Activated T-cell treated with anti-CD3 and anti-CD28 coated beads, Interleukin-2, amount 50 U/mL, for 4 hours (primary cell): ENCODE results near the gene IKZF1. TPM values are rescaled to one million over a fixed set of nuclear protein-coding genes. Genes with fewer than 3 reads are reported as not detected.

Source experiments
- ATAC-seq, 2 donors: fragments of 200-7000 bp; cut with Tn5 transposase; one replicate each; pipeline ENCODE4 v1.10.0; 2021
- DNase-seq: peaks from one replicate; pipeline ENCODE4 v3.0.0-alpha.2; 2020
- H3K27me3 Mint-ChIP-seq: one replicate; pipeline ENCODE4 v1.8.0; 2021; ENCODE audit warnings: low read depth, mixed read lengths
- H3K36me3 Mint-ChIP-seq: one replicate; pipeline ENCODE4 v1.8.0; 2022; ENCODE audit warnings: mixed read lengths; ENCODE audit not compliant: insufficient read depth
- H3K4me1 Mint-ChIP-seq: one replicate; pipeline ENCODE4 v1.8.0; 2021; ENCODE audit warnings: low read depth, mixed read lengths
- H3K4me3 Mint-ChIP-seq: one replicate; pipeline ENCODE4 v1.8.0; 2021; ENCODE audit warnings: mild to moderate bottlenecking, moderate library complexity, mixed read lengths
- H3K9me3 Mint-ChIP-seq: one replicate; pipeline ENCODE4 v1.8.0; 2021; ENCODE audit warnings: mixed read lengths
- total RNA-seq, 3 donors: library from RNA; stranded (reverse); gene quantifications; one replicate each; pipeline ENCODE4 v1.2.1, GENCODE V29; 2021

Gene IKZF1
- total RNA-seq, 3 donors from 2014 or later: 168 to 229 (median 228) TPM

GRCh38 chr7:50393076-50393475, 88.6 kb downstream of the IKZF1 start:
- DNase-seq (peak; percentile 44), ATAC-seq (peak; percentile 66 to 72)
- H3K27me3 Mint-ChIP-seq: no peaks in the 10 kb centered on the region
- peaks cover 92% of the 10 kb centered on the region for H3K4me1 Mint-ChIP-seq
- H3K4me3 Mint-ChIP-seq: peak overlapping the region; percentile 39
- peaks cover 66% of the 10 kb centered on the region for H3K36me3 Mint-ChIP-seq
- peaks cover 5% of the 10 kb centered on the region for H3K9me3 Mint-ChIP-seq

- DNase-seq (peak; percentile 35), ATAC-seq (no peak)
- H3K4me1 Mint-ChIP-seq: peaks cover 92% of the 10 kb centered on the region
- peak overlapping the region; percentile 39 for H3K4me3 Mint-ChIP-seq
- peaks cover 5% of the 10 kb centered on the region for H3K9me3 Mint-ChIP-seq
- peaks cover 68% of the 10 kb centered on the region for H3K36me3 Mint-ChIP-seq
- H3K27me3 Mint-ChIP-seq: no peaks in the 10 kb centered on the region
These were observed 89.2 kb downstream of the IKZF1 start for GRCh38 chr7:50393547-50394252.

GRCh38 chr7:50394315-50394714, 89.8 kb downstream of the IKZF1 start:
- peaks cover 66% of the 10 kb centered on the region for H3K36me3 Mint-ChIP-seq
- peaks cover 5% of the 10 kb centered on the region for H3K9me3 Mint-ChIP-seq
- H3K4me3 Mint-ChIP-seq: no peak overlapping the region
- ATAC-seq (no peak), DNase-seq (no peak)
- peaks cover 88% of the 10 kb centered on the region for H3K4me1 Mint-ChIP-seq
- no peaks in the 10 kb centered on the region for H3K27me3 Mint-ChIP-seq

- ATAC-seq (peak; percentile 55), DNase-seq (no peak)
- peaks cover 77% of the 10 kb centered on the region for H3K4me1 Mint-ChIP-seq
- peak overlapping the region; percentile 49 for H3K4me3 Mint-ChIP-seq
- peaks cover 5% of the 10 kb centered on the region for H3K9me3 Mint-ChIP-seq
- H3K36me3 Mint-ChIP-seq: peaks cover 65% of the 10 kb centered on the region
- no peaks in the 10 kb centered on the region for H3K27me3 Mint-ChIP-seq
These were observed 92.3 kb downstream of the IKZF1 start for GRCh38 chr7:50396856-50397255.

GRCh38 chr7:50397320-50397970, 92.9 kb downstream of the IKZF1 start:
- Mint-ChIP-seq H3K9me3 (peaks cover 5% of the 10 kb centered on the region), H3K36me3 (peaks cover 65% of the 10 kb centered on the region), H3K4me1 (peaks cover 77% of the 10 kb centered on the region), H3K27me3 (no peaks in the 10 kb centered on the region), H3K4me3 (peak overlapping the region; percentile 27)
- no peak for DNase-seq
- peak; percentile 31 to 56 for ATAC-seq

- Mint-ChIP-seq H3K36me3 (peaks cover 64% of the 10 kb centered on the region), H3K4me3 (peak overlapping the region; percentile 30), H3K27me3 (no peaks in the 10 kb centered on the region), H3K4me1 (peaks cover 77% of the 10 kb centered on the region), H3K9me3 (peaks cover 5% of the 10 kb centered on the region)
- ATAC-seq (no peak), DNase-seq (no peak)
These were observed 93.4 kb downstream of the IKZF1 start for GRCh38 chr7:50397971-50398324.

GRCh38 chr7:50399206-50399605, 94.7 kb downstream of the IKZF1 start:
- H3K4me1 Mint-ChIP-seq: peaks cover 77% of the 10 kb centered on the region
- DNase-seq (no peak), ATAC-seq (no peak)
- H3K36me3 Mint-ChIP-seq: peaks cover 63% of the 10 kb centered on the region
- H3K4me3 Mint-ChIP-seq: no peak overlapping the region
- no peaks in the 10 kb centered on the region for H3K27me3 Mint-ChIP-seq
- H3K9me3 Mint-ChIP-seq: no peaks in the 10 kb centered on the region

GRCh38 chr7:50399635-50400034, 95.1 kb downstream of the IKZF1 start:
- Mint-ChIP-seq H3K4me3 (no peak overlapping the region), H3K36me3 (peaks cover 63% of the 10 kb centered on the region), H3K4me1 (peaks cover 76% of the 10 kb centered on the region), H3K27me3 (no peaks in the 10 kb centered on the region), H3K9me3 (no peaks in the 10 kb centered on the region)
- ATAC-seq (no peak), DNase-seq (no peak)

- peaks cover 78% of the 10 kb centered on the region for H3K4me1 Mint-ChIP-seq
- ATAC-seq: no peak
- no peak overlapping the region for H3K4me3 Mint-ChIP-seq
- DNase-seq: no peak
- H3K36me3 Mint-ChIP-seq: peaks cover 61% of the 10 kb centered on the region
- no peaks in the 10 kb centered on the region for H3K9me3 Mint-ChIP-seq
- no peaks in the 10 kb centered on the region for H3K27me3 Mint-ChIP-seq
These were observed 95.6 kb downstream of the IKZF1 start for GRCh38 chr7:50400114-50400513.

- H3K36me3 Mint-ChIP-seq: peaks cover 53% of the 10 kb centered on the region
- no peak for ATAC-seq
These were observed 99.9 kb downstream of the IKZF1 start for GRCh38 chr7:50404392-50404791.

GRCh38 chr7:50405221-50405620, 100.7 kb downstream of the IKZF1 start:
- H3K4me1 Mint-ChIP-seq: peaks cover 87% of the 10 kb centered on the region
- ATAC-seq (no peak), DNase-seq (no peak)
- no peak overlapping the region for H3K4me3 Mint-ChIP-seq
- H3K9me3 Mint-ChIP-seq: no peaks in the 10 kb centered on the region
- no peaks in the 10 kb centered on the region for H3K27me3 Mint-ChIP-seq
- H3K36me3 Mint-ChIP-seq: peaks cover 48% of the 10 kb centered on the region

More at GRCh38 chr7:50404392-50404791, 99.9 kb downstream of the IKZF1 start:
- H3K4me3 Mint-ChIP-seq: no peak overlapping the region
- peaks cover 85% of the 10 kb centered on the region for H3K4me1 Mint-ChIP-seq
- no peak for DNase-seq
- H3K9me3 Mint-ChIP-seq: no peaks in the 10 kb centered on the region
- H3K27me3 Mint-ChIP-seq: no peaks in the 10 kb centered on the region

GRCh38 chr7:50406935-50407334, 102.4 kb downstream of the IKZF1 start:
- H3K4me3 Mint-ChIP-seq: no peak overlapping the region
- ATAC-seq (no peak), DNase-seq (no peak)
- H3K4me1 Mint-ChIP-seq: peaks cover 89% of the 10 kb centered on the region
- H3K27me3 Mint-ChIP-seq: no peaks in the 10 kb centered on the region
- H3K9me3 Mint-ChIP-seq: no peaks in the 10 kb centered on the region
- peaks cover 34% of the 10 kb centered on the region for H3K36me3 Mint-ChIP-seq

- peaks cover 60% of the 10 kb centered on the region for H3K4me1 Mint-ChIP-seq
- no peaks in the 10 kb centered on the region for H3K9me3 Mint-ChIP-seq
- H3K27me3 Mint-ChIP-seq: no peaks in the 10 kb centered on the region
- no peak for DNase-seq
- H3K4me3 Mint-ChIP-seq: no peak overlapping the region
- ATAC-seq: peak; percentile 26 to 59
- H3K36me3 Mint-ChIP-seq: peaks cover 12% of the 10 kb centered on the region
These were observed 105.6 kb downstream of the IKZF1 start for GRCh38 chr7:50409856-50410745.

- Mint-ChIP-seq H3K4me1 (peaks cover 60% of the 10 kb centered on the region), H3K36me3 (peaks cover 7% of the 10 kb centered on the region), H3K4me3 (no peak overlapping the region), H3K27me3 (no peaks in the 10 kb centered on the region), H3K9me3 (no peaks in the 10 kb centered on the region)
- DNase-seq (no peak), ATAC-seq (peak in 1 of 2 donors; percentile 12)
These were observed 106.8 kb downstream of the IKZF1 start for GRCh38 chr7:50411332-50411731.
